HEK293 (cell line): ENCODE measurements around the gene CNTN2.
A peak's percentile ranks its signal among the peaks of the same experiment; 100 is the strongest.

Experiments used
- CTCF ChIA-PET: fragments of 350-600 bp; formaldehyde crosslinking; extraction: SDS; loops from one replicate; lab custom pipeline; 2021; ENCODE audit warnings: antibody characterized with exemption; lab: Yijun Ruan, JAX
- POLR2A ChIA-PET: fragments of 300-600 bp; formaldehyde crosslinking; extraction: SDS; loops from one replicate; lab custom pipeline; 2020; ENCODE audit warnings: antibody characterized with exemption, inconsistent platforms; lab: Yijun Ruan, JAX
- H3K27ac ChIP-seq: fragments of 200-500 bp; sonication (Bioruptor generic); 2 replicates; pipeline ENCODE4 v1.5.1; 2014; ENCODE audit warnings: low read depth, low read length, control low read depth, inconsistent platforms; ENCODE audit errors: extremely low read depth
- H3K36me3 ChIP-seq, 2 experiments: fragments of 200-500 bp in 1 of 2; sonication (Bioruptor generic) in 1 of 2; 1 replicate in 1 of 2; 2 replicates in 1 of 2; pipeline ENCODE4 v1.5.1; 2014 to 2017; ENCODE audit warnings: inconsistent platforms in 2 of 2, low read length in 2 of 2; ENCODE audit not compliant: control insufficient read depth in 2 of 2, insufficient read depth in 1 of 2
- H3K4me1 ChIP-seq: fragments of 200-500 bp; sonication (Bioruptor generic); 2 replicates; pipeline ENCODE4 v1.5.1; 2014; ENCODE audit warnings: mild to moderate bottlenecking, low read length, inconsistent platforms; ENCODE audit not compliant: control insufficient read depth, insufficient read depth
- H3K4me3 ChIP-seq: 2 replicates; pipeline ENCODE4 v1.5.1; 2011; ENCODE audit warnings: low read depth, mild to moderate bottlenecking, control low read depth, low read length, moderate library complexity
- H3K9me3 ChIP-seq: fragments of 200-500 bp; sonication (Bioruptor generic); 2 replicates; pipeline ENCODE4 v1.5.1; 2014; ENCODE audit warnings: low read depth, low read length, inconsistent platforms; ENCODE audit not compliant: control insufficient read depth, insufficient read depth
- EGR2 ChIP-seq: fragments of 450-650 bp; formaldehyde crosslinking; IDR thresholded peaks from 2 replicates; pipeline ENCODE4 v1.5.1; 2016; ENCODE audit warnings: low read depth, missing biosample characterization, missing genetic modification characterization
- IKZF3 ChIP-seq: fragments of 450-650 bp; IDR thresholded peaks from 2 replicates; pipeline ENCODE4 v1.5.0; 2018; ENCODE audit warnings: missing biosample characterization, mild to moderate bottlenecking, missing genetic modification characterization, moderate library complexity
- KLF10 ChIP-seq: fragments of 450-650 bp; IDR thresholded peaks from 2 replicates; pipeline ENCODE4 v1.5.1; 2018; ENCODE audit warnings: missing biosample characterization, mild to moderate bottlenecking, missing genetic modification characterization
- PRDM4 ChIP-seq: fragments of 450-650 bp; formaldehyde crosslinking; IDR thresholded peaks from 2 replicates; pipeline ENCODE4 v1.5.1; 2017; ENCODE audit warnings: missing biosample characterization, missing genetic modification characterization
- ZBTB10 ChIP-seq: fragments of 450-650 bp; formaldehyde crosslinking; IDR thresholded peaks from 2 replicates; pipeline ENCODE4 v1.5.1; 2016; ENCODE audit warnings: missing biosample characterization, missing genetic modification characterization
- ZBTB26 ChIP-seq: fragments of 450-650 bp; formaldehyde crosslinking; optimal IDR thresholded peaks from 2 replicates; pipeline ENCODE3; 2016; ENCODE audit warnings: missing biosample characterization, mild to moderate bottlenecking, missing genetic modification characterization
- ZFP37 ChIP-seq: fragments of 450-650 bp; formaldehyde crosslinking; IDR thresholded peaks from 2 replicates; pipeline ENCODE4 v1.5.1; 2016; ENCODE audit warnings: missing biosample characterization, missing genetic modification characterization
- ZFP41 ChIP-seq: fragments of 450-650 bp; formaldehyde crosslinking; IDR thresholded peaks from 2 replicates; pipeline ENCODE4 v1.5.1; 2016; ENCODE audit warnings: missing biosample characterization, missing genetic modification characterization, borderline replicate concordance
- ZNF184 ChIP-seq: fragments of 450-650 bp; IDR thresholded peaks from 2 replicates; pipeline ENCODE4 v1.5.1; 2018; ENCODE audit warnings: missing biosample characterization, mild to moderate bottlenecking, missing genetic modification characterization
- ZNF202 ChIP-seq: fragments of 450-650 bp; formaldehyde crosslinking; IDR thresholded peaks from 2 replicates; pipeline ENCODE4 v1.5.1; 2016; ENCODE audit warnings: missing biosample characterization, missing genetic modification characterization, borderline replicate concordance
- ZNF394 ChIP-seq: fragments of 450-650 bp; formaldehyde crosslinking; IDR thresholded peaks from 2 replicates; pipeline ENCODE4 v1.5.1; 2016; ENCODE audit warnings: missing biosample characterization, missing genetic modification characterization, mild to moderate bottlenecking, moderate library complexity, borderline replicate concordance
- ZNF48 ChIP-seq: fragments of 450-650 bp; formaldehyde crosslinking; IDR thresholded peaks from 2 replicates; pipeline ENCODE4 v1.5.1; 2016; ENCODE audit warnings: missing biosample characterization, missing genetic modification characterization
- ZNF785 ChIP-seq: fragments of 450-650 bp; formaldehyde crosslinking; IDR thresholded peaks from 2 replicates; pipeline ENCODE4 v1.5.1; 2016; ENCODE audit warnings: missing biosample characterization, missing genetic modification characterization
- ZNF792 ChIP-seq: fragments of 450-650 bp; formaldehyde crosslinking; IDR thresholded peaks from 2 replicates; pipeline ENCODE4 v1.5.1; 2016; ENCODE audit warnings: missing biosample characterization, missing genetic modification characterization
- ZSCAN23 ChIP-seq: fragments of 450-650 bp; formaldehyde crosslinking; IDR thresholded peaks from 2 replicates; pipeline ENCODE4 v1.5.1; 2016; ENCODE audit warnings: missing biosample characterization, missing genetic modification characterization
- ZSCAN30 ChIP-seq: fragments of 450-650 bp; IDR thresholded peaks from 2 replicates; pipeline ENCODE4 v1.5.1; 2018; ENCODE audit warnings: missing biosample characterization, mild to moderate bottlenecking, missing genetic modification characterization, moderate library complexity
- TF ChIP-seq, protein P1 (sequence below): fragments of 450-650 bp; formaldehyde crosslinking; IDR thresholded peaks from 2 replicates; pipeline ENCODE4 v1.5.1; 2017; ENCODE audit warnings: missing biosample characterization, missing genetic modification characterization
- TF ChIP-seq, protein P2 (sequence below): fragments of 450-650 bp; formaldehyde crosslinking; IDR thresholded peaks from 2 replicates; pipeline ENCODE4 v1.5.1; 2016; ENCODE audit warnings: missing biosample characterization, missing genetic modification characterization

CNTN2 gene

DNA sequence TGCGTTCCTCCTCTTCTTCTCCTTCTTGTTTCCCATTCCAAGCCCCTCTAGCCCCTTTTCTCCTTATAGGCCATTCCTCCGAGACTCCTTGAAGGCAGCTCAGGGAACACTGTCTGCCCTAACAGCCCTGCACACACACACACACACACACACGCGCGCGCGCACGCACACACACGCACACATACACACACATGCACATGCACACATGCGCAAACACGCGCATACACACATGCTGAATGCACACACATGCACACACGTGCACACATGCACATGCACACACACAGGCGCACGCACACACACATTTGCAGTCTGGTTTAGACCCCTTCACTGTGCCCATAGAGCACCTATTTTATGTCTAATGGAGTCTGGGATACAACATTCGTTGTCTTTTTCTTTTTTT is 17.8 kb upstream of the CNTN2 start:
- no peaks in the 10 kb centered on the region for H3K4me1 ChIP-seq
- no peak overlapping the region for H3K4me3 ChIP-seq
- no peaks in the 10 kb centered on the region for H3K36me3 ChIP-seq
- TF ChIP-seq, protein P1, sequence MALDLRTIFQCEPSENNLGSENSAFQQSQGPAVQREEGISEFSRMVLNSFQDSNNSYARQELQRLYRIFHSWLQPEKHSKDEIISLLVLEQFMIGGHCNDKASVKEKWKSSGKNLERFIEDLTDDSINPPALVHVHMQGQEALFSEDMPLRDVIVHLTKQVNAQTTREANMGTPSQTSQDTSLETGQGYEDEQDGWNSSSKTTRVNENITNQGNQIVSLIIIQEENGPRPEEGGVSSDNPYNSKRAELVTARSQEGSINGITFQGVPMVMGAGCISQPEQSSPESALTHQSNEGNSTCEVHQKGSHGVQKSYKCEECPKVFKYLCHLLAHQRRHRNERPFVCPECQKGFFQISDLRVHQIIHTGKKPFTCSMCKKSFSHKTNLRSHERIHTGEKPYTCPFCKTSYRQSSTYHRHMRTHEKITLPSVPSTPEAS (tag by site-specific recombination) = peak; percentile 83
- TF ChIP-seq PRDM4 (tag by site-specific recombination) = no peak
- TF ChIP-seq ZBTB26 = peak; percentile 9
- ChIA-PET CTCF (interaction anchor here (1.2 to 2.8 kb wide), 2 partner anchors 36 to 246 kb away, joined by 3 to 7 read pairs; no protein-coding TSS in a partner anchor), POLR2A (interaction anchor here (1.1 kb wide), 1 partner anchor 11 kb away, joined by 3 read pairs; no protein-coding TSS in a partner anchor)
- no peak overlapping the region for H3K27ac ChIP-seq
- H3K9me3 ChIP-seq = no peaks in the 10 kb centered on the region

DNA sequence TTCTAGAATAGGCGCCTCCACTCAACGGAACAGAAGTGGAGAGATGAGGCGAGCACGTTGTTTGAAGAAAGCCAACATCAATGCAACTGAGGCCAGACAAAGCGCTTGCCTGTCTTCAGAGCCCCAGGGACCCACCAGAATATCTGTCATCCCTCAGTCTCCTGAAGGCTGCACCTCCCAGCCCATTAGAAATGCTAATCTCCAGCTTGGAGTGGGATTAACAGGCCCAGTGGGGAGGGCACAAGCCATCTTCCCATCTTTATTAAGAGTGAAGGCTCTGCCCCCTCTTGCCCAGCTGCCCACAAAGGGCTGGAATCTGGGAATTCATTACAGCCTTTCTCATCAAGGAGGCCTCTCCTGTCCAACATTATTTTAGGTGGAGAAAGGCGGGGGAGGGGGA is 16.8 kb upstream of the CNTN2 start:
- Histone ChIP-seq H3K4me3 (no peak overlapping the region), H3K4me1 (no peaks in the 10 kb centered on the region), H3K36me3 (no peaks in the 10 kb centered on the region), H3K9me3 (no peaks in the 10 kb centered on the region), H3K27ac (no peak overlapping the region)
- ChIA-PET POLR2A (no interaction called here), CTCF (interaction anchor here (1.0 to 2.8 kb wide), 3 partner anchors 35 to 245 kb away, joined by 3 to 7 read pairs (median 3); no protein-coding TSS in a partner anchor)
- TF ChIP-seq ZFP37 (tag by site-specific recombination) = 0 out of 2 replicates have a peak, but pooled peaks have one; percentile 38
- TF ChIP-seq ZNF792 (tag by site-specific recombination) = no peak

GRCh38 chr1:205028390-205028789 is 14.6 kb upstream of the CNTN2 start:
- no peak overlapping the region for H3K27ac ChIP-seq
- no peaks in the 10 kb centered on the region for H3K4me1 ChIP-seq
- no peaks in the 10 kb centered on the region for H3K9me3 ChIP-seq
- no peaks in the 10 kb centered on the region for H3K36me3 ChIP-seq
- H3K4me3 ChIP-seq = no peak overlapping the region
- TF ChIP-seq ZFP41 (tag by site-specific recombination) (no peak), EGR2 (no peak)
- ChIA-PET POLR2A (no interaction called here), CTCF (interaction anchor here (0.5 to 2.3 kb wide), 5 partner anchors 11 to 430 kb away, joined by 3 to 10 read pairs (median 4); no protein-coding TSS in a partner anchor)

DNA sequence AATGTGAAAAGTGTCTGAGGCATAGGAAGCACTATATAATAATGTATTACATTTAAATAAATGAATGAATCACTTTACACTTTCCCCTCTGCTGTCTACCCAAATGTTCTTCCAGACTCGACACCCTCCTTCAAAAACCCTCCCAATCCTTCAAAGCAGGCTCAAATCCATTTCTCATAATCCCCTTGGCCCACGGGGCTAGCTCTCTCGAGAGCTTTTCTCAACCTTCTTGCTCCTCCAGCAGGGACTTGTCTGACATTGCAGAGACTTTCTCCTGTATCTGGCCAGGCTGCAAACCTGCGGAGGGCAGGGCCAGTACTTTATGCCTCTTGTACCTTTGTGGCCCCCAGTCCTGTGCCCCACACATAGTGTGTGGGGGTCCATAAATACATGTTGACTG is 14.1 kb upstream of the CNTN2 start:
- Histone ChIP-seq H3K27ac (no peak overlapping the region), H3K4me1 (no peaks in the 10 kb centered on the region), H3K9me3 (no peaks in the 10 kb centered on the region), H3K36me3 (no peaks in the 10 kb centered on the region), H3K4me3 (no peak overlapping the region)
- TF ChIP-seq ZNF785 (no peak), IKZF3 (no peak), ZSCAN30 (tag by site-specific recombination) (no peak), ZNF48 (tag by site-specific recombination) (no peak), ZBTB10 (no peak), KLF10 (no peak), ZNF202 (no peak), ZSCAN23 (tag by site-specific recombination) (no peak), ZNF394 (tag by site-specific recombination) (no peak), ZNF184 (tag by site-specific recombination) (no peak)
- TF ChIP-seq, protein P2, sequence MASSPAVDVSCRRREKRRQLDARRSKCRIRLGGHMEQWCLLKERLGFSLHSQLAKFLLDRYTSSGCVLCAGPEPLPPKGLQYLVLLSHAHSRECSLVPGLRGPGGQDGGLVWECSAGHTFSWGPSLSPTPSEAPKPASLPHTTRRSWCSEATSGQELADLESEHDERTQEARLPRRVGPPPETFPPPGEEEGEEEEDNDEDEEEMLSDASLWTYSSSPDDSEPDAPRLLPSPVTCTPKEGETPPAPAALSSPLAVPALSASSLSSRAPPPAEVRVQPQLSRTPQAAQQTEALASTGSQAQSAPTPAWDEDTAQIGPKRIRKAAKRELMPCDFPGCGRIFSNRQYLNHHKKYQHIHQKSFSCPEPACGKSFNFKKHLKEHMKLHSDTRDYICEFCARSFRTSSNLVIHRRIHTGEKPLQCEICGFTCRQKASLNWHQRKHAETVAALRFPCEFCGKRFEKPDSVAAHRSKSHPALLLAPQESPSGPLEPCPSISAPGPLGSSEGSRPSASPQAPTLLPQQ = no peak
- POLR2A ChIA-PET = no interaction called here
- CTCF ChIA-PET = interaction anchor here (0.7 to 2.3 kb wide), 4 partner anchors 27 to 430 kb away, joined by 4 to 10 read pairs (median 4); no protein-coding TSS in a partner anchor
